GM12878 (cell line): ENCODE data around the gene PPP2R5C. TPM values are rescaled to one million over a fixed set of nuclear protein-coding genes. Genes with fewer than 3 reads are reported as not detected.

Experiments used
- ATAC-seq: fragments of 200-7000 bp; cut with Tn5 transposase; 3 replicates; pipeline ENCODE4 v1.9.1; 2020; ENCODE audit warnings: mild to moderate bottlenecking, moderate library complexity
- BruUV-seq: library from RNA; stranded (reverse); fragments of 400-500 nt; replicated peaks from 2 replicates; lab custom pipeline; 2021; lab: Mats Ljungman, UMichigan
- CTCF ChIA-PET: fragments of 300-600 bp; sonication (Branson Sonifier 250); formaldehyde crosslinking; extraction: SDS; loops from one replicate; lab custom pipeline; 2021; ENCODE audit warnings: inconsistent platforms; lab: Yijun Ruan, JAX
- POLR2A ChIA-PET: fragments of 350-600 bp; formaldehyde crosslinking; extraction: SDS; loops from one replicate; lab custom pipeline; 2021; ENCODE audit warnings: inconsistent platforms; lab: Charles Lee
- RAD21 ChIA-PET: fragments of 300-600 bp; sonication (Branson Sonifier 250); formaldehyde crosslinking; loops from one replicate; lab custom pipeline; 2023; ENCODE audit warnings: antibody characterized with exemption; ENCODE audit not compliant: unreplicated experiment; lab: Charles Lee
- SMC1A ChIA-PET: fragments of 300-600 bp; sonication (Branson Sonifier 250); formaldehyde crosslinking; loops from one replicate; lab custom pipeline; 2023; ENCODE audit not compliant: unreplicated experiment, uncharacterized antibody; lab: Charles Lee
- DNase-seq: peaks from one replicate; pipeline ENCODE4 v3.0.0-alpha.2; 2011; ENCODE audit warnings: low read depth, low spot score
- FAIRE-seq: peaks from 3 replicates; lab custom pipeline; 2011; peaks lifted over from hg19 to GRCh38; lab: Jason Lieb, UNC
- H2AFZ ChIP-seq: 2 replicates; pipeline ENCODE4 v1.6.0; 2011; ENCODE audit warnings: low read depth, low read length, control low read depth; ENCODE audit not compliant: control insufficient read depth
- H3K27ac ChIP-seq: 2 replicates; pipeline ENCODE4 v1.5.1; 2011; ENCODE audit warnings: control low read depth; ENCODE audit not compliant: control insufficient read depth, insufficient read depth
- H3K27me3 ChIP-seq, 2 experiments: replicated peaks in 1 of 2; 2 replicates each; pipeline versions ENCODE4 v1.6.0 to v1.6.1; 2011; ENCODE audit warnings: low read length in 1 of 2; ENCODE audit not compliant: control insufficient read depth in 2 of 2, insufficient read depth in 2 of 2
- H3K36me3 ChIP-seq, 2 experiments: 2 replicates each; pipeline ENCODE4 v1.5.1; 2011; ENCODE audit warnings: low read length in 1 of 2; ENCODE audit not compliant: control insufficient read depth in 2 of 2, insufficient read depth in 2 of 2
- H3K4me1 ChIP-seq: 2 replicates; pipeline ENCODE4 v1.6.1; 2011; ENCODE audit warnings: mild to moderate bottlenecking, low read length, moderate library complexity, mixed read lengths; ENCODE audit not compliant: control insufficient read depth, insufficient read depth
- H3K4me2 ChIP-seq: 2 replicates; pipeline ENCODE4 v1.6.0; 2011; ENCODE audit warnings: control low read depth; ENCODE audit not compliant: control insufficient read depth, insufficient read depth
- H3K4me3 ChIP-seq: fragments of 200-600 bp; sonication (generic); 2 replicates; pipeline ENCODE4 v1.5.1; 2016
- H3K79me2 ChIP-seq: 2 replicates; pipeline ENCODE4 v1.6.0; 2011; ENCODE audit warnings: low read length; ENCODE audit not compliant: control insufficient read depth, insufficient read depth
- H3K9ac ChIP-seq: 2 replicates; pipeline ENCODE4 v1.8.0; 2011; ENCODE audit warnings: low read length, control low read depth, mixed read lengths; ENCODE audit not compliant: control insufficient read depth, insufficient read depth
- H3K9me3 ChIP-seq: replicated peaks from 3 replicates; pipeline ENCODE4 v1.5.1; 2011; ENCODE audit warnings: mild to moderate bottlenecking, low read length; ENCODE audit not compliant: control insufficient read depth, insufficient read depth
- H4K20me1 ChIP-seq: 2 replicates; pipeline ENCODE4 v1.6.0; 2011; ENCODE audit not compliant: control insufficient read depth, insufficient read depth
- BCL11A ChIP-seq: IDR thresholded peaks from 2 replicates; pipeline ENCODE4 v1.6.1; 2011; ENCODE audit warnings: low read depth, low read length
- BHLHE40 ChIP-seq, 2 experiments: fragments of 450-650 bp in 1 of 2; IDR thresholded peaks; 2 replicates each; pipeline ENCODE4 v1.6.1; 2011 to 2017; ENCODE audit warnings: low read depth in 2 of 2, borderline replicate concordance in 1 of 2, improper control_type of control experiment in 1 of 2, low read length in 1 of 2, mild to moderate bottlenecking in 1 of 2
- CHD2 ChIP-seq: IDR thresholded peaks from 2 replicates; pipeline ENCODE4 v1.6.1; 2011; ENCODE audit warnings: low read depth, low read length, improper control_type of control experiment, borderline replicate concordance
- EED ChIP-seq: sonication (generic); IDR thresholded peaks from 2 replicates; pipeline ENCODE4 v1.6.1; 2016; ENCODE audit warnings: antibody characterized with exemption, low read depth
- HDGF ChIP-seq: fragments of 450-650 bp; IDR thresholded peaks from 2 replicates; pipeline ENCODE4 v1.6.1; 2016; ENCODE audit warnings: antibody characterized with exemption
- JUNB ChIP-seq: IDR thresholded peaks from 2 replicates; pipeline ENCODE4 v1.6.1; 2016; ENCODE audit warnings: antibody characterized with exemption, mild to moderate bottlenecking
- KLF5 ChIP-seq: fragments of 450-650 bp; IDR thresholded peaks from 2 replicates; pipeline ENCODE4 v1.6.1; 2014; ENCODE audit warnings: mild to moderate bottlenecking; ENCODE audit not compliant: partially characterized antibody
- NBN ChIP-seq: fragments of 450-650 bp; IDR thresholded peaks from 2 replicates; pipeline ENCODE4 v1.6.1; 2016
- PAX5 ChIP-seq: IDR thresholded peaks from 2 replicates; pipeline ENCODE4 v1.6.1; 2011; ENCODE audit warnings: low read depth, low read length, borderline replicate concordance
- POLR2AphosphoS5 ChIP-seq: IDR thresholded peaks from 2 replicates; pipeline ENCODE4 v1.6.1; 2011; ENCODE audit warnings: mild to moderate bottlenecking, low read length, inconsistent platforms
- POU2F2 ChIP-seq: IDR thresholded peaks from 3 replicates; pipeline ENCODE4 v1.6.1; 2011; ENCODE audit warnings: low read depth, mild to moderate bottlenecking, low read length, borderline replicate concordance
- RB1 ChIP-seq: fragments of 450-650 bp; formaldehyde crosslinking; IDR thresholded peaks from 2 replicates; pipeline ENCODE4 v1.6.1; 2017; ENCODE audit warnings: mild to moderate bottlenecking, borderline replicate concordance
- TBL1XR1 ChIP-seq: IDR thresholded peaks from 2 replicates; pipeline ENCODE4 v1.6.1; 2012; ENCODE audit warnings: low read depth, low read length, improper control_type of control experiment
- ZNF622 ChIP-seq: fragments of 450-650 bp; IDR thresholded peaks from 2 replicates; pipeline ENCODE4 v1.6.1; 2017; ENCODE audit warnings: mild to moderate bottlenecking, inconsistent platforms
- WGBS: methylation state at CpG from one replicate; pipeline ENCODE4 v1.1.6; 2016; ENCODE audit warnings: low lambda C conversion rate; ENCODE audit not compliant: insufficient replicate concordance, insufficient coverage; ENCODE audit errors: missing lambda C conversion rate; 5-methylcytosine and 5-hydroxymethylcytosine counted together
- in situ Hi-C: fragments of 300-500 bp; cut with MboI; formaldehyde crosslinking; loops from 9 replicates; pipeline ENCODE4 v1.14.3; 2018; ENCODE audit warnings: mixed read lengths
- intact Hi-C: fragments of 100-400 bp; cut with micrococcal nuclease; formaldehyde crosslinking; loops from one replicate; pipeline ENCODE4 v1.14.2; 2022; ENCODE audit not compliant: unreplicated experiment
- polyA plus RNA-seq, 11 experiments: library from polyadenylated mRNA; depleted of rRNA in 4 of 11; unstranded in 6 of 11; stranded (reverse) in 5 of 11; fragments of >200 nt; fragmentation: Nextera tagmentation in 4 of 11; fragmentation: Illumina TruSeq in 1 of 11; extraction: Ambion mirVana in 4 of 11; extraction: Trizol in 1 of 11; gene quantifications; 1 replicate in 1 of 11; 2 replicates in 10 of 11; pipeline versions ENCODE4 v1.2.1 to v1.2.3, GENCODE V29; 2011 to 2016; ENCODE audit warnings: inconsistent platforms in 2 of 11, missing spikeins in 2 of 11, low read depth in 1 of 11
- total RNA-seq, 4 experiments: library from RNA; depleted of rRNA in 3 of 4; stranded (reverse); fragments of >200 nt in 3 of 4; fragmentation: Illumina TruSeq in 1 of 4; extraction: Trizol in 1 of 4; gene quantifications; 2 replicates each; pipeline versions ENCODE4 v1.2.1 to v1.2.3, GENCODE V29; 2013 to 2021
- TF ChIP-seq, protein P1 (sequence below): fragments of 150-350 bp; IDR thresholded peaks from 2 replicates; pipeline ENCODE4 v1.6.1; 2016; ENCODE audit warnings: low read depth, low read length
- TF ChIP-seq, protein P2 (sequence below): IDR thresholded peaks from 2 replicates; pipeline ENCODE4 v1.6.1; 2011; ENCODE audit warnings: borderline replicate concordance, low read depth, mild to moderate bottlenecking, moderate library complexity, mixed read lengths, low read length; ENCODE audit not compliant: insufficient read depth; ENCODE audit errors: extremely low read length

PPP2R5C gene
- total and polyA plus RNA-seq, 10 of the 15 experiments (the other 5 are each of a cell fraction or from before 2014, with no cell fraction given), result 106 to 199 (median 144) TPM

DNA sequence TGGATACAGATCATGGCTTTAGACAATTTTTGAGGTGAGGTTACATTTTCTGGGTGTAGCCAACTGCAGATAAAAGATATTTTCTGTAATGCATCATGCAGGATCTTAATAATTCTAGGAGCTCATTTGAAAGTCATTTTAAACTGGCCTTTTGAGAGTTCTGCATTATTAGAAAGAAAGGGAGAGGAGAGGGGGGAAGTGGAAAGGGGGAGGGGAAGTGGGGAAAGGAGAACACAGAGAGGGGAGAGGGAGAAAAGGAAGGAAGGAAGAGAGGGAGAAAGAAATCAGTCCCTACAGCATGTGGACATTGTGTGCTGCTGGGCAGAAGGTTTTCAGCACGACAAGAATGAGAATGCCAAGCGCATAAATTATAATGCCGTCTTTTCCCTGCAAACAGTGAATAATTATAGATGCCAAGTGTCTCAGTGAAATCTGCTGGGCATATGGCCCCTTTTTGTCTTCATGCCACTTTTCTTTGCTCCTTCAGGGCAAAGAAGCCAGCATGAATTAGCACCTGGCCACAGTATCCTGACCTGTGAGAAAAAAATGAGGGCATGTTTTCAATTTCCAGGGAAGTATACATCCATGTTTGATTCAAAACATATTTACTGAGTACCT lies 22.7 kb upstream of the PPP2R5C start:
- no peak for DNase-seq
- Histone ChIP-seq H3K4me2 (no peak overlapping the region), H2AFZ (no peak overlapping the region), H4K20me1 (no peaks in the 10 kb centered on the region), H3K27ac (no peak overlapping the region), H3K9me3 (peaks cover 6% of the 10 kb centered on the region; the same call in 1 of the 3 replicates), H3K36me3 (no peaks in the 10 kb centered on the region), H3K4me1 (no peaks in the 10 kb centered on the region), H3K4me3 (no peak overlapping the region), H3K79me2 (no peaks in the 10 kb centered on the region), H3K27me3 (no peaks in the 10 kb centered on the region), H3K9ac (no peak overlapping the region)
- intact Hi-C loops, result no loop called here
- no peak for ATAC-seq
- FAIRE-seq, result no peak
- ChIA-PET CTCF (interaction anchor here (0.7 to 1.0 kb wide), 2 partner anchors 137 to 343 kb away, joined by 3 read pairs; no protein-coding TSS in a partner anchor), POLR2A (interaction anchor here (0.6 kb wide), 1 partner anchor 52 kb away, joined by 10 read pairs; no protein-coding TSS in a partner anchor), SMC1A (interaction anchor here (0.7 to 1.7 kb wide), 4 partner anchors 21 to 106 kb away, joined by 3 read pairs; no protein-coding TSS in a partner anchor), RAD21 (no interaction called here)
- in situ Hi-C loops, result no loop called here
- TF ChIP-seq KLF5, result no peak
- TF ChIP-seq TBL1XR1, result no peak
- no peak for TF ChIP-seq CHD2
- TF ChIP-seq POLR2AphosphoS5, result no peak
- TF ChIP-seq, protein P1, sequence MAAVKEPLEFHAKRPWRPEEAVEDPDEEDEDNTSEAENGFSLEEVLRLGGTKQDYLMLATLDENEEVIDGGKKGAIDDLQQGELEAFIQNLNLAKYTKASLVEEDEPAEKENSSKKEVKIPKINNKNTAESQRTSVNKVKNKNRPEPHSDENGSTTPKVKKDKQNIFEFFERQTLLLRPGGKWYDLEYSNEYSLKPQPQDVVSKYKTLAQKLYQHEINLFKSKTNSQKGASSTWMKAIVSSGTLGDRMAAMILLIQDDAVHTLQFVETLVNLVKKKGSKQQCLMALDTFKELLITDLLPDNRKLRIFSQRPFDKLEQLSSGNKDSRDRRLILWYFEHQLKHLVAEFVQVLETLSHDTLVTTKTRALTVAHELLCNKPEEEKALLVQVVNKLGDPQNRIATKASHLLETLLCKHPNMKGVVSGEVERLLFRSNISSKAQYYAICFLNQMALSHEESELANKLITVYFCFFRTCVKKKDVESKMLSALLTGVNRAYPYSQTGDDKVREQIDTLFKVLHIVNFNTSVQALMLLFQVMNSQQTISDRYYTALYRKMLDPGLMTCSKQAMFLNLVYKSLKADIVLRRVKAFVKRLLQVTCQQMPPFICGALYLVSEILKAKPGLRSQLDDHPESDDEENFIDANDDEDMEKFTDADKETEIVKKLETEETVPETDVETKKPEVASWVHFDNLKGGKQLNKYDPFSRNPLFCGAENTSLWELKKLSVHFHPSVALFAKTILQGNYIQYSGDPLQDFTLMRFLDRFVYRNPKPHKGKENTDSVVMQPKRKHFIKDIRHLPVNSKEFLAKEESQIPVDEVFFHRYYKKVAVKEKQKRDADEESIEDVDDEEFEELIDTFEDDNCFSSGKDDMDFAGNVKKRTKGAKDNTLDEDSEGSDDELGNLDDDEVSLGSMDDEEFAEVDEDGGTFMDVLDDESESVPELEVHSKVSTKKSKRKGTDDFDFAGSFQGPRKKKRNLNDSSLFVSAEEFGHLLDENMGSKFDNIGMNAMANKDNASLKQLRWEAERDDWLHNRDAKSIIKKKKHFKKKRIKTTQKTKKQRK, result no peak
- TF ChIP-seq, protein P2, sequence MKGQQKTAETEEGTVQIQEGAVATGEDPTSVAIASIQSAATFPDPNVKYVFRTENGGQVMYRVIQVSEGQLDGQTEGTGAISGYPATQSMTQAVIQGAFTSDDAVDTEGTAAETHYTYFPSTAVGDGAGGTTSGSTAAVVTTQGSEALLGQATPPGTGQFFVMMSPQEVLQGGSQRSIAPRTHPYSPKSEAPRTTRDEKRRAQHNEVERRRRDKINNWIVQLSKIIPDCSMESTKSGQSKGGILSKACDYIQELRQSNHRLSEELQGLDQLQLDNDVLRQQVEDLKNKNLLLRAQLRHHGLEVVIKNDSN, result no peak
- no peak for TF ChIP-seq NBN
- no peak for TF ChIP-seq HDGF
- TF ChIP-seq BCL11A, result no peak
- no peak for TF ChIP-seq JUNB
- no peak for TF ChIP-seq ZNF622
- TF ChIP-seq PAX5, result no peak
- TF ChIP-seq POU2F2, result no peak
- no peak for TF ChIP-seq EED
- no peak for TF ChIP-seq BHLHE40 (IDR thresholded peaks at IDR 0.05; ENCODE audit: borderline replicate concordance in 1 of 2, low read depth in 2 of 2, low read length in 1 of 2)
- TF ChIP-seq RB1, result no peak
- no TSS peak for BruUV-seq
- 47% methylated on average over 3 of the region's 3 CpGs for WGBS
